Measurements from ENCODE around the gene DRC3. TPM values are rescaled to one million over a fixed set of nuclear protein-coding genes. Genes with fewer than 3 reads are reported as not detected.

The DRC3 gene
- total and polyA plus RNA-seq, 2 experiments from 2014 or later = 1.1 to 1.8 TPM

- DNase-seq (ENCODE audit: low spot score) = no peak
- Histone ChIP-seq H3K79me2 (peaks cover 59% of the 10 kb centered on the region), H3K9me2 (replicated peaks; ENCODE audit: insufficient read depth) (no peaks in the 10 kb centered on the region), H2AFZ (no peak overlapping the region), H3K36me3 (replicated peaks; ENCODE audit: insufficient read depth, low read depth) (no peaks in the 10 kb centered on the region), H3K27me3 (no peaks in the 10 kb centered on the region), H3K27ac (no peak overlapping the region), H3K4me2 (no peak overlapping the region), H3K9me3 (ENCODE audit: low read depth) (no peaks in the 10 kb centered on the region), H4K20me1 (ENCODE audit: insufficient read depth, poor library complexity, severe bottlenecking) (no peaks in the 10 kb centered on the region), H3K4me1 (ENCODE audit: insufficient read depth) (peaks cover 14% of the 10 kb centered on the region), H3K4me3 (no peak overlapping the region)
- WGBS (ENCODE audit: low lambda C conversion rate, missing lambda C conversion rate) = 65% methylated on average over 5 of the region's 5 CpGs
- TF ChIP-seq CTCF (IDR thresholded peaks at IDR 0.05; ENCODE audit: poor library complexity) = no peak
- no peak for TF ChIP-seq EZH2phosphoT487 (IDR thresholded peaks at IDR 0.05; ENCODE audit: low read depth, severe bottlenecking, unreplicated experiment)
- TF ChIP-seq EZH2 (IDR thresholded peaks at IDR 0.05; ENCODE audit: borderline replicate concordance) = no peak
These were observed 45.7 kb upstream of the DRC3 start for GRCh38 chr17:17926840-17927449.

- H3K4me2 ChIP-seq = no peak overlapping the region
- H3K4me1 ChIP-seq (ENCODE audit: insufficient read depth) = no peaks in the 10 kb centered on the region
- H3K79me2 ChIP-seq = peaks cover 71% of the 10 kb centered on the region
- H3K36me3 ChIP-seq (replicated peaks; ENCODE audit: insufficient read depth, low read depth) = no peaks in the 10 kb centered on the region
- no peaks in the 10 kb centered on the region for H3K27me3 ChIP-seq
- DNase-seq (ENCODE audit: low spot score) = no peak
- no peaks in the 10 kb centered on the region for H3K9me3 ChIP-seq (ENCODE audit: low read depth)
- H4K20me1 ChIP-seq (ENCODE audit: insufficient read depth, poor library complexity, severe bottlenecking) = no peaks in the 10 kb centered on the region
- H2AFZ ChIP-seq = no peak overlapping the region
- TF ChIP-seq EZH2phosphoT487 (IDR thresholded peaks at IDR 0.05; ENCODE audit: low read depth, severe bottlenecking, unreplicated experiment) (no peak), EZH2 (IDR thresholded peaks at IDR 0.05; ENCODE audit: borderline replicate concordance) (no peak), CTCF (IDR thresholded peaks at IDR 0.05; ENCODE audit: poor library complexity) (no peak)
- 60% methylated on average over 12 of the region's 12 CpGs for whole genome bisulfite sequencing (ENCODE audit: low lambda C conversion rate, missing lambda C conversion rate)
- H3K9me2 ChIP-seq (replicated peaks; ENCODE audit: insufficient read depth) = no peaks in the 10 kb centered on the region
- H3K27ac ChIP-seq = no peak overlapping the region
- no peak overlapping the region for H3K4me3 ChIP-seq
These were observed 44.0 kb upstream of the DRC3 start for GRCh38 chr17:17928398-17929287.

GRCh38 chr17:17929655-17930380 lies 42.8 kb upstream of the DRC3 start:
- H3K4me2 ChIP-seq = no peak overlapping the region
- H4K20me1 ChIP-seq (ENCODE audit: insufficient read depth, poor library complexity, severe bottlenecking) = no peaks in the 10 kb centered on the region
- peaks cover 71% of the 10 kb centered on the region for H3K79me2 ChIP-seq
- no peak overlapping the region for H3K4me3 ChIP-seq
- H3K9me2 ChIP-seq (replicated peaks; ENCODE audit: insufficient read depth) = no peaks in the 10 kb centered on the region
- TF ChIP-seq EZH2phosphoT487 (IDR thresholded peaks at IDR 0.05; ENCODE audit: low read depth, severe bottlenecking, unreplicated experiment) (no peak), CTCF (IDR thresholded peaks at IDR 0.05; ENCODE audit: poor library complexity) (no peak), EZH2 (IDR thresholded peaks at IDR 0.05; ENCODE audit: borderline replicate concordance) (no peak)
- no peak for DNase-seq (ENCODE audit: low spot score)
- H2AFZ ChIP-seq = no peak overlapping the region
- 55% methylated on average over 2 of the region's 2 CpGs for WGBS (ENCODE audit: low lambda C conversion rate, missing lambda C conversion rate)
- no peaks in the 10 kb centered on the region for H3K9me3 ChIP-seq (ENCODE audit: low read depth)
- H3K27ac ChIP-seq = no peak overlapping the region
- no peaks in the 10 kb centered on the region for H3K27me3 ChIP-seq
- H3K36me3 ChIP-seq (replicated peaks; ENCODE audit: insufficient read depth, low read depth) = no peaks in the 10 kb centered on the region
- H3K4me1 ChIP-seq (ENCODE audit: insufficient read depth) = peaks cover under 1% of the 10 kb centered on the region
